Measurements from ENCODE around the gene APBB3.
"Not testable (repeated sequence)": the region's sequence is repeated elsewhere in the genome, so short reads cannot be mapped to it uniquely, and the experiment has no call there.

The APBB3 gene

DNA sequence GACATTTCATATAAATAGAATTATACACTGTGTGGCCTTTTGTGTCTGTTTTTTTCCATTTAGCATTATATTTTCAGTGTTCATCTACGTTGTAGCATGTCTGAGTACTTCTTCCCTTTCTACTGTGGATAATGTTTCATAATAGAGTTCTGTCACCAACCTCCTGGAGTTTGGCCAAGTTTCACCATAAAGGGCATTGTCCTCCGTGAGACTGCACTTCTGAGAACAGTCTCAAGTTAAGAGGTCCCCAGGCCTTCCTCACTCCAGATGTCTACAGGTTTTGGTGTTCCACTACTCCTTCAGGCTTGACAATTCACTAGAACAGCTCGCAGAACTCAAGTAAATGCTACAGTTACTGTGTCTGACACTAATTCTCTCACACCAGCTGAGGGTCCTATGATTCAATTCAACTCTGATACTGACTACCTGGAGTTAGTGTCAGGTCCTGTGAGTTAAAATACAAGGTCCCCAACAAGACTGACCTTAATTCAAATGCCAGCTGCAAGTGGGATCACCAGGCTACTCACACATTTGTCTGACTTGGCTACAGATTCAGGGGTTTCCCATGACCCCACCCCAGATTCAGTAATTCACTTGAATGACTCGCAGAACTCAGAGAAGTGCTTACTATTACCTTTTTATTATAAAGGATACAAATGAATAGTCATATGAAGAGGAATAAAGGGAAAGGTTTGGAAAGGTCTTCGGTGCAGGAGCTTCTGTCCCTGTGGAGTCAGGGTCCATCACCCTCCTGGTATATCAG lies 31.3 kb upstream of the APBB3 start:
- ChIA-PET CTCF (no interaction called here), POLR2A (interaction anchor here (0.9 to 1.3 kb wide), 2 partner anchors 43 to 52 kb away, joined by 3 to 4 read pairs; partner anchors contain the start of genes IK and NDUFA2)
- no peak for DNase-seq (ENCODE audit: extremely low spot score)
- TF ChIP-seq, protein P1, sequence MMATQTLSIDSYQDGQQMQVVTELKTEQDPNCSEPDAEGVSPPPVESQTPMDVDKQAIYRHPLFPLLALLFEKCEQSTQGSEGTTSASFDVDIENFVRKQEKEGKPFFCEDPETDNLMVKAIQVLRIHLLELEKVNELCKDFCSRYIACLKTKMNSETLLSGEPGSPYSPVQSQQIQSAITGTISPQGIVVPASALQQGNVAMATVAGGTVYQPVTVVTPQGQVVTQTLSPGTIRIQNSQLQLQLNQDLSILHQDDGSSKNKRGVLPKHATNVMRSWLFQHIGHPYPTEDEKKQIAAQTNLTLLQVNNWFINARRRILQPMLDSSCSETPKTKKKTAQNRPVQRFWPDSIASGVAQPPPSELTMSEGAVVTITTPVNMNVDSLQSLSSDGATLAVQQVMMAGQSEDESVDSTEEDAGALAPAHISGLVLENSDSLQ (IDR thresholded peaks at IDR 0.05), result no peak
- TF ChIP-seq ELF4 (IDR thresholded peaks at IDR 0.05), result no peak
- TF ChIP-seq FOXA1 (IDR thresholded peaks at IDR 0.05), result no peak
- no peak for TF ChIP-seq ZNF384 (IDR thresholded peaks at IDR 0.05)
- no peak for TF ChIP-seq HDGF (IDR thresholded peaks at IDR 0.05; ENCODE audit: borderline replicate concordance)

DNA sequence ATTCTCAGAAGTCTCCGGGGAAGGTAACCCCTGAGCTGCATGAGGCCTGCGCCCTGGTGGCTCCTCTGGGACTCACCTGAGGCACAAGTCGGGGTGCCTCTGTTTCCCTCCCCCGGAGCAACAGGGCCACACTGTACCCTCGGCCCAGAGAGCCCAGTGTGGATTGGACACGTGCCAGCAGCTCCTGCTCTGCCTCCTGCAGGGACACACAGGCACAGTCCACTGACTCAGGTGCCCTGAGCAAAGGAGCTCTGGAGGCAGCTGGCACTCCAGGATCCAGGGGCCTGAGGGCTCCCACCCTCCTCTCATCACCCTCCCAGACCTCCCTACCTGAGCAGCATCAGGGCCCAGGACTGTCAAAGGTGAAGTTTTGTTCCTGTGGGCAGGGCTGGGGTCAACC lies 29.8 kb upstream of the APBB3 start:
- ChIA-PET CTCF (interaction anchor here (0.6 kb wide), 1 partner anchor 105 kb away, joined by 3 read pairs; no protein-coding TSS in a partner anchor), POLR2A (no interaction called here)
- no peak for TF ChIP-seq SUZ12 (IDR thresholded peaks at IDR 0.05)
- TF ChIP-seq, protein P1 (IDR thresholded peaks at IDR 0.05), result no peak
- no peak for TF ChIP-seq FOXA1 (IDR thresholded peaks at IDR 0.05)
- TF ChIP-seq LEF1 (IDR thresholded peaks at IDR 0.05; ENCODE audit: borderline replicate concordance), result no peak
- TF ChIP-seq SP1 (IDR thresholded peaks at IDR 0.05), result no peak
- TF ChIP-seq FOXK2 (IDR thresholded peaks at IDR 0.05), result no peak
- no peak for TF ChIP-seq CTBP1 (IDR thresholded peaks at IDR 0.05; ENCODE audit: borderline replicate concordance)
- TF ChIP-seq L3MBTL2 (conservative IDR thresholded peaks at IDR 0.05), result no peak
- TF ChIP-seq ZNF384 (IDR thresholded peaks at IDR 0.05), result no peak
- no peak for TF ChIP-seq ARNT (IDR thresholded peaks at IDR 0.05)
- no peak for TF ChIP-seq TARDBP (IDR thresholded peaks at IDR 0.05)
- no peak for DNase-seq (ENCODE audit: extremely low spot score)

DNA sequence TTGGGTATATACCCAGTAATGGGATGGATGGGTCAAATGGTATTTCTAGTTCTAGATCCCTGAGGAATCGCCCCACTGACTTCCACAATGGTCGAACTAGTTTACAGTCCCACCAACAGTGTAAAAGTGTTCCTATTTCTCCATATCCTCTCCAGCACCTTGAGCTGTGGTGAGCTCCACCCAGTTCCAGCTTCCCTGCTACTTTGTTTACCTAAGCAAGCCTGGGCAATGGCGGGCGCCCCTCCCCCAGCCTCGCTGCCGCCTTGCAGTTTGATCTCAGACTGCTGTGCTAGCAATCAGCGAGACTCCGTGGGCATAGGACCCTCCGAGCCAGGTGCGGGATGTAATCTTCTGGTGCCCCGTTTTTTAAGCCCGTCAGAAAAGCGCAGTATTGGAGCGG lies 28.7 kb upstream of the APBB3 start:
- CTCF ChIA-PET; DNase-seq (ENCODE audit: extremely low spot score); POLR2A ChIA-PET: not testable (repeated sequence)

DNA sequence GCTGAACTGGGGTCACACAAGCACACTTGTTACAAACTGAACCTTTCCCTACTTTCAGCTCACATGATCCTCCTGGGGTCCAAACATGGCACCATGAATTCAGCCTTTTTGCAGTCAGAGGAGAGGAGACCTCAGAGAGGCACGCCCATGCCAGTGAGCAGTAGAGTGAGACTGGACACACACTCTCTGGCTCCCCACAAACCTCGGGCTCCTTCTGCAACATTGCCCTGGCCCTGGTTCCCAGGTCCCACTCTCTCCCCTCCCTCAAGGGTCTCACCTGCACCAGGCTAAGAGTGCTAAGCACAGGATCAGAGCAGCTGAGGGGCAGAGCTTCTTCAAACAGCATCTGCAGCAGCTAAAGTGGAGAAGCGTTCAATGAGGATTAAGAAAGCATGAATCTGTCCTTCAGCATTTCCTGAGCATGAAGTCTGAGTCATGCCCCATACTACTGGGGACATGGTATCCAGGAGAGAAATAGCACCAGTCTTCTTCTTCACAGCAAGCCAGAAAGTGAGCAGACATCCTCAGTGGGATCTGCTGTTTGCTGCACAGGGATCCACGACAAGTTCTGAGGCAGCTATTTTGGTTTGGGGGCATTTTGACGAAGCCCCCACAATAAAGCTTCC lies 27.5 kb upstream of the APBB3 start:
- TF ChIP-seq BHLHE40 (IDR thresholded peaks at IDR 0.05; ENCODE audit: borderline replicate concordance), result no peak
- no peak for TF ChIP-seq TARDBP (IDR thresholded peaks at IDR 0.05)
- TF ChIP-seq FOXA1 (IDR thresholded peaks at IDR 0.05), result no peak
- TF ChIP-seq ELF4 (IDR thresholded peaks at IDR 0.05), result no peak
- TF ChIP-seq SP1 (IDR thresholded peaks at IDR 0.05), result no peak
- TF ChIP-seq ZNF384 (IDR thresholded peaks at IDR 0.05), result no peak
- no peak for TF ChIP-seq L3MBTL2 (conservative IDR thresholded peaks at IDR 0.05)
- no peak for TF ChIP-seq FOXK2 (IDR thresholded peaks at IDR 0.05)
- no peak for TF ChIP-seq ARNT (IDR thresholded peaks at IDR 0.05)
- TF ChIP-seq SUZ12 (IDR thresholded peaks at IDR 0.05), result no peak
- TF ChIP-seq FOXM1 (IDR thresholded peaks at IDR 0.05; ENCODE audit: borderline replicate concordance), result no peak
- no peak for TF ChIP-seq LEF1 (IDR thresholded peaks at IDR 0.05; ENCODE audit: borderline replicate concordance)
- TF ChIP-seq, protein P1 (IDR thresholded peaks at IDR 0.05), result no peak
- TF ChIP-seq CTBP1 (IDR thresholded peaks at IDR 0.05; ENCODE audit: borderline replicate concordance), result no peak
- TF ChIP-seq NFRKB (IDR thresholded peaks at IDR 0.05), result no peak
- TF ChIP-seq HDGF (IDR thresholded peaks at IDR 0.05; ENCODE audit: borderline replicate concordance), result no peak
- CTCF ChIA-PET, result no interaction called here

DNA sequence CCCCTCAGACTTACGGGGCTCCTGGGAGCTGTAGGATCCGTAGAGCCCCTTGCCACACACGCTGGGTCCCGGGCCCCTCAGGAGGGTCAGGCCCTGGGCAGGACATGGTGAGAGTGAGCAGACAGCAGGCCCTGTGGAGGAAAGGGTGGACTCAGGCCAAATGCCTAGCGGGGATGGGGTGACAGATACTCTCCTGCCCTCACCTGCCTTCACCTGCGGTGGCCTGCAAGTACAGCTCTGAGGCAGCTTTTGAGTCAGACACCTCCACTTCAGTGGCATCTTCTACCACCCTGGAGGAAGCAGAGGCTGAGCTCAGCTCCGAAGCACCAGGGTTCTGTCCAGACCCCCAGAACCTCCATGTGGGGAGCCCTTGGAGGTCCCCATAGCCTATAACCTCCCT lies 26.5 kb upstream of the APBB3 start:
- CTCF ChIA-PET, result no interaction called here
- POLR2A ChIA-PET, result interaction anchor here (1.1 kb wide), 1 partner anchor 57 kb away, joined by 3 read pairs; the partner anchor contains the start of genes IK and NDUFA2
- TF ChIP-seq CTBP1 (IDR thresholded peaks at IDR 0.05; ENCODE audit: borderline replicate concordance) (no peak), L3MBTL2 (conservative IDR thresholded peaks at IDR 0.05) (no peak), FOXM1 (IDR thresholded peaks at IDR 0.05; ENCODE audit: borderline replicate concordance) (no peak), TARDBP (IDR thresholded peaks at IDR 0.05) (no peak), FOXK2 (IDR thresholded peaks at IDR 0.05) (no peak), ELF4 (IDR thresholded peaks at IDR 0.05) (no peak), ARNT (IDR thresholded peaks at IDR 0.05) (no peak)
- TF ChIP-seq, protein P1 (IDR thresholded peaks at IDR 0.05), result no peak
- no peak for DNase-seq (ENCODE audit: extremely low spot score)

More for the DNA sequence above, 27.5 kb upstream of the APBB3 start:
- POLR2A ChIA-PET, result no interaction called here
- no peak for DNase-seq (ENCODE audit: extremely low spot score)
